Stomach (tissue), 4 donors: ENCODE data around the gene MICAL2.

Experiments
- CTCF ChIP-seq, 7 experiments: fragments of 450-650 bp in 4 of 7; fragments of 200-600 bp in 3 of 7; sonication (generic) in 3 of 7; IDR thresholded peaks; one replicate each; pipeline ENCODE4 v1.5.1; 2016 to 2019; ENCODE audit warnings: antibody characterized with exemption in 7 of 7, control low read depth in 2 of 7, mild to moderate bottlenecking in 1 of 7
- POLR2A ChIP-seq, 4 donors: fragments of 450-650 bp; IDR thresholded peaks; one replicate each; pipeline ENCODE4 v1.6.1; 2016; ENCODE audit warnings: antibody characterized with exemption in 4 of 4, control low read depth in 2 of 4, mild to moderate bottlenecking in 1 of 4, moderate library complexity in 1 of 4

GRCh38 chr11:12258451-12258850, 148.1 kb downstream of the MICAL2 start:
- TF ChIP-seq CTCF (IDR thresholded peaks at IDR 0.05) (no peak), POLR2A (IDR thresholded peaks at IDR 0.05) (no peak)
